Neural progenitor cell (in vitro differentiated cells): ENCODE measurements around the gene AMBRA1. TPM values are rescaled to one million over a fixed set of nuclear protein-coding genes. Genes with fewer than 3 reads are reported as not detected.

Experiments
- DNase-seq: peaks from one replicate; pipeline ENCODE4 v3.0.0-alpha.2; 2016; ENCODE audit warnings: low spot score
- H2AFZ ChIP-seq: fragments of 200-600 bp; sonication (generic); replicated peaks from 2 replicates; pipeline ENCODE4 v1.6.1; 2016; ENCODE audit warnings: antibody characterized with exemption
- H3F3A ChIP-seq: fragments of 200-600 bp; sonication (generic); 2 replicates; pipeline ENCODE4 v1.6.1; 2016; ENCODE audit warnings: antibody characterized with exemption, low read depth
- H3K27ac ChIP-seq: fragments of 200-600 bp; sonication (generic); 2 replicates; pipeline ENCODE4 v1.5.1; 2016; ENCODE audit warnings: mild to moderate bottlenecking
- H3K27me3 ChIP-seq: fragments of 200-600 bp; sonication (generic); 2 replicates; pipeline ENCODE4 v1.6.1; 2016; ENCODE audit warnings: mild to moderate bottlenecking, moderate library complexity
- H3K36me3 ChIP-seq: fragments of 200-600 bp; sonication (generic); 2 replicates; pipeline ENCODE4 v1.5.1; 2016
- H3K4me1 ChIP-seq: fragments of 200-600 bp; sonication (generic); 2 replicates; pipeline ENCODE4 v1.6.1; 2016; ENCODE audit warnings: mixed run types
- H3K4me2 ChIP-seq: fragments of 200-600 bp; sonication (generic); 2 replicates; pipeline ENCODE4 v1.6.1; 2016
- H3K4me3 ChIP-seq: fragments of 200-600 bp; sonication (generic); 2 replicates; pipeline ENCODE4 v1.5.1; 2016
- H3K79me2 ChIP-seq: fragments of 200-600 bp; sonication (generic); 2 replicates; pipeline ENCODE4 v1.6.1; 2016; ENCODE audit warnings: low read depth
- H3K9ac ChIP-seq: fragments of 200-600 bp; sonication (generic); 2 replicates; pipeline ENCODE4 v1.6.1; 2016
- H3K9me3 ChIP-seq: fragments of 200-600 bp; sonication (generic); 2 replicates; pipeline ENCODE4 v1.5.1; 2016; ENCODE audit warnings: low read depth
- H4K20me1 ChIP-seq: fragments of 200-600 bp; sonication (generic); 2 replicates; pipeline ENCODE4 v1.6.1; 2016; ENCODE audit warnings: low read depth
- H3K27ac Mint-ChIP-seq: 3 replicates; pipeline ENCODE4 v1.8.0; 2021; ENCODE audit warnings: mixed read lengths
- H3K27me3 Mint-ChIP-seq: 2 replicates; pipeline ENCODE4 v1.8.0; 2022; ENCODE audit warnings: low read depth, mild to moderate bottlenecking, inconsistent platforms, moderate library complexity, mixed read lengths; ENCODE audit not compliant: insufficient read depth
- H3K36me3 Mint-ChIP-seq: 3 replicates; pipeline ENCODE4 v1.8.0; 2021; ENCODE audit warnings: mixed read lengths
- H3K4me1 Mint-ChIP-seq: 3 replicates; pipeline ENCODE4 v1.8.0; 2021; ENCODE audit warnings: mixed read lengths
- H3K4me3 Mint-ChIP-seq: 3 replicates; pipeline ENCODE4 v1.8.0; 2021; ENCODE audit warnings: mild to moderate bottlenecking, moderate library complexity, mixed read lengths
- H3K9me3 Mint-ChIP-seq: 3 replicates; pipeline ENCODE4 v1.8.0; 2020; ENCODE audit warnings: mixed read lengths
- EZH2 ChIP-seq: fragments of 200-600 bp; sonication (generic); IDR thresholded peaks from 2 replicates; pipeline ENCODE4 v1.6.1; 2017; ENCODE audit warnings: antibody characterized with exemption, mild to moderate bottlenecking, moderate library complexity
- EZH2phosphoT487 ChIP-seq: fragments of 200-600 bp; sonication (generic); IDR thresholded peaks from 2 replicates; pipeline ENCODE4 v1.6.1; 2017; ENCODE audit warnings: antibody characterized with exemption
- total RNA-seq: library from RNA; depleted of rRNA; stranded (reverse); fragments of >200 nt; gene quantifications from 2 replicates; pipeline ENCODE4 v1.2.3, GENCODE V29; 2015; ENCODE audit warnings: low replicate concordance
- TF ChIP-seq, protein P1 (sequence below): fragments of 200-600 bp; sonication (generic); IDR thresholded peaks from 2 replicates; pipeline ENCODE4 v1.5.1; 2017; ENCODE audit warnings: antibody characterized with exemption, mild to moderate bottlenecking

Gene AMBRA1
- total RNA-seq, 1 donor from 2014 or later = 20.7 TPM

DNA sequence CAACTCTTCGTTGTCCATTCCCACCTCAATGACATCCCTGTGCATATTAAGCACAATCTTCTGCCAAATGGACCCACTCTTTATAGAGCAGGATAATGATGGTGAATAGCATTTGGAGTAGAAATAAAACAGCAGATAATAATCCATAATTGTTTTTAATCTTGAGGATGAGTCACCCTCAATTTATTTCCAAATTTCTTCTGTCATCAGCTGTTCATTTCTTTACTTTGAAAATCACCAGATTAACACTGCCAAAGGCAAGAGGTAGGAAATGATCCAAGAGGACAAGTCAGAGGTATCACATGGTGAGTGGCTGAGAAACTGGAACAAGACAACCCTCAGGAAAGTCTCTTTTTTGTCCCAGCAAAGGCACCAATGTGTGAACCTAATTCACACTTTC lies 7.3 kb upstream of the AMBRA1 start:
- no peaks in the 10 kb centered on the region for H3K36me3 ChIP-seq
- H3K27me3 ChIP-seq = no peaks in the 10 kb centered on the region
- no peak overlapping the region for H2AFZ ChIP-seq
- Mint-ChIP-seq H3K27me3 (no peaks in the 10 kb centered on the region), H3K4me1 (no peaks in the 10 kb centered on the region), H3K9me3 (no peaks in the 10 kb centered on the region), H3K27ac (no peak overlapping the region), H3K4me3 (no peak overlapping the region), H3K36me3 (peaks cover 2% of the 10 kb centered on the region)
- H3K4me2 ChIP-seq = no peak overlapping the region
- TF ChIP-seq, protein P1, sequence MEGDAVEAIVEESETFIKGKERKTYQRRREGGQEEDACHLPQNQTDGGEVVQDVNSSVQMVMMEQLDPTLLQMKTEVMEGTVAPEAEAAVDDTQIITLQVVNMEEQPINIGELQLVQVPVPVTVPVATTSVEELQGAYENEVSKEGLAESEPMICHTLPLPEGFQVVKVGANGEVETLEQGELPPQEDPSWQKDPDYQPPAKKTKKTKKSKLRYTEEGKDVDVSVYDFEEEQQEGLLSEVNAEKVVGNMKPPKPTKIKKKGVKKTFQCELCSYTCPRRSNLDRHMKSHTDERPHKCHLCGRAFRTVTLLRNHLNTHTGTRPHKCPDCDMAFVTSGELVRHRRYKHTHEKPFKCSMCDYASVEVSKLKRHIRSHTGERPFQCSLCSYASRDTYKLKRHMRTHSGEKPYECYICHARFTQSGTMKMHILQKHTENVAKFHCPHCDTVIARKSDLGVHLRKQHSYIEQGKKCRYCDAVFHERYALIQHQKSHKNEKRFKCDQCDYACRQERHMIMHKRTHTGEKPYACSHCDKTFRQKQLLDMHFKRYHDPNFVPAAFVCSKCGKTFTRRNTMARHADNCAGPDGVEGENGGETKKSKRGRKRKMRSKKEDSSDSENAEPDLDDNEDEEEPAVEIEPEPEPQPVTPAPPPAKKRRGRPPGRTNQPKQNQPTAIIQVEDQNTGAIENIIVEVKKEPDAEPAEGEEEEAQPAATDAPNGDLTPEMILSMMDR = no peak
- TF ChIP-seq EZH2phosphoT487 (no peak), EZH2 (no peak)
- no peaks in the 10 kb centered on the region for H3K79me2 ChIP-seq
- H3K9me3 ChIP-seq = no peaks in the 10 kb centered on the region
- H3K27ac ChIP-seq = no peak overlapping the region
- no peak for DNase-seq
- H3K4me1 ChIP-seq = no peaks in the 10 kb centered on the region
- H4K20me1 ChIP-seq = no peaks in the 10 kb centered on the region
- H3F3A ChIP-seq = no peaks in the 10 kb centered on the region
- H3K9ac ChIP-seq = no peak overlapping the region
- no peak overlapping the region for H3K4me3 ChIP-seq

DNA sequence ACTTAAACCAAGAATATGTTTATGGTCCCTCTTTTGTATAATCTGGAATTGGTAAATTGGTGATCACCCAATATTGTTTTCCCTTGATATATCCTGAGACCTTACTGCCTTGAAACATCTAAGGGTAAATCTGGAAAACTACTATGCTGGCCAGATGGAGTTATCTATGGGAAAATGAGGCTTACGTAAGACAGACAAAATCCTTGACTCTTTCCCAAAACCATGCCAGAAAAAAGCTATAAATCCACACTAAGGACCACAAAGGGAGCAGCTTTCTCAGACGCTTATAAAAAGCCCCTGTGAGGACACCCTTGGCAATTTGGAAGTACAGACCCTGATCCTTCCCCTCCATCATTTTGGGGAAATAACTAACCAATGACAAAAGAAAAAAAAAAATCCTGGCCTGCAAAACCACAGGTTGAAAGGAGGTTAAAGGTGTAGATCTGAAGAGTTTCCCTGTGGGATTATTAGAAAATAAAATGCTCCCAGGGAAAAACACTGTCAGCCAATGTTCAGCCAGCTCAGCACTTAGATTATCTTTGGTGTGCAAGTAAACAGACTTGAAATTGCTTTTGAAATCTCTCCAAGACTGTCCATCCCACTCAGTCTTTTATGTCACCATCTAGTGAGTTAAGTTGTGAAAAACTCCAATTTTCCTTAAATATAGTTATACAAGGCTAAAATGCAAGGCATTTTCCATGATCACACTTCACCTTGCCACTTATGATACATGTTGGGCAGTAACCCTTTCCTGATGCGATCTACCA lies 6.6 kb upstream of the AMBRA1 start:
- Histone ChIP-seq H3K79me2 (no peaks in the 10 kb centered on the region), H3K27me3 (no peaks in the 10 kb centered on the region), H3K36me3 (no peaks in the 10 kb centered on the region), H3K4me2 (no peak overlapping the region), H2AFZ (no peak overlapping the region), H3F3A (no peaks in the 10 kb centered on the region), H3K9ac (no peak overlapping the region), H4K20me1 (no peaks in the 10 kb centered on the region), H3K9me3 (no peaks in the 10 kb centered on the region), H3K4me1 (no peaks in the 10 kb centered on the region), H3K27ac (no peak overlapping the region), H3K4me3 (no peak overlapping the region)
- TF ChIP-seq EZH2 (no peak), EZH2phosphoT487 (no peak)
- TF ChIP-seq, protein P1 = no peak
- Mint-ChIP-seq H3K27ac (no peak overlapping the region), H3K4me3 (no peak overlapping the region), H3K9me3 (no peaks in the 10 kb centered on the region), H3K36me3 (peaks cover 2% of the 10 kb centered on the region), H3K27me3 (peaks cover 2% of the 10 kb centered on the region), H3K4me1 (no peaks in the 10 kb centered on the region)
- DNase-seq = no peak

DNA sequence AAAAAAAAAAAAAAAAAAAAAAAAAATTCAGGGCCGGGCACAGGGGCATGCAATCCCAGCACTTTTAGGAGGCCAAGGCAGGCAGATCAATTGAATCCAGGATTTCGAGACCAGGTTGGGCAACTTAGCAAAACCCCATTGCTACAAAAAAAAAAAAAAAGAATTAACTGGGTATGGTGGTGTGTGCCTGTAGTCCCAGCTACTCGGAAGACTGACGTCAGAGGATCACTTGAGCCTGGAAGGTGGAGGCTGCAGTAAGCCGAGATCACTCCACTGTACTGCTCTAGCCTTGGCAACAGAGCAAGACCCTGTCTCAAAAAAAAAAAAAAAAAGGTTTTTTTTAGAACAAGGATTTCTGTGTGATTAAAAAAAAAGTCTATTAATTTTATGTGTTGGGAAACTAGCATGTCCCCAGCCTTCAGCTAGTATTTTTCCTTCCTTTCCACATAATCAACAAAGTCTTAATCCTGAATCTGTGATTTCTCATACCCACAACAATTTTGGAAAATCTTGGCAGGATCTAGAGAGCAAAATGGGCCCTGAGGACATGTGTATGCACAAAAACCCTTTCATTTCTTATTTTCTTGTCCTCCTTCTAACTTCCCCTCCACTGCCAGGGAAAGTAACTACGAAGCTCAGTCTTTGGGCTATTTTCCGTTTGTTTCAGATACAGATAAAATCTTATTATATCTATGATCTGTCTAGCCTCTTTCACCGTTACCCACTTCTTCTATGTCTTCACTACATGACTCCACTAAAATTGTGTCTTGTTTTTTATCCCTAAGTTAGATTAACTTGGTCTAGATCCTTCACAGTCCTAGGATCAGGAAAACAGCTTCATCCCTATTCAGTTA lies 5.7 kb upstream of the AMBRA1 start:
- H3K27me3 Mint-ChIP-seq = peaks cover 2% of the 10 kb centered on the region
- Histone ChIP-seq H3K9ac (no peak overlapping the region), H3K4me2 (no peak overlapping the region), H3K27ac (no peak overlapping the region), H3K36me3 (no peaks in the 10 kb centered on the region), H2AFZ (no peak overlapping the region), H3K4me1 (no peaks in the 10 kb centered on the region), H3K27me3 (no peaks in the 10 kb centered on the region), H3K79me2 (no peaks in the 10 kb centered on the region), H3K9me3 (no peaks in the 10 kb centered on the region), H3K4me3 (no peak overlapping the region), H4K20me1 (no peaks in the 10 kb centered on the region), H3F3A (no peaks in the 10 kb centered on the region)
- H3K4me3 Mint-ChIP-seq = no peak overlapping the region
- no peak for TF ChIP-seq EZH2phosphoT487
- no peak for TF ChIP-seq EZH2
- TF ChIP-seq, protein P1 = no peak
- no peak for DNase-seq
- H3K9me3 Mint-ChIP-seq = no peaks in the 10 kb centered on the region
- H3K4me1 Mint-ChIP-seq = no peaks in the 10 kb centered on the region
- peaks cover 2% of the 10 kb centered on the region for H3K36me3 Mint-ChIP-seq
- H3K27ac Mint-ChIP-seq = no peak overlapping the region
